Adrenal gland (tissue), 12 donors: ENCODE measurements around the gene HYAL2. TPM values are rescaled to one million over a fixed set of nuclear protein-coding genes. Genes with fewer than 3 reads are reported as not detected.

Source experiments
- DNase-seq, 7 donors: peaks; one replicate each; pipeline ENCODE4 v3.0.0-alpha.2; 2019 to 2020
- H3K27ac ChIP-seq, 5 donors: fragments of 200-600 bp; sonication (generic) in 4 of 5; 1 replicate in 3 of 5; 2 replicates in 2 of 5; pipeline versions ENCODE4 v1.5.1 to v1.8.0; 2016 to 2020; ENCODE audit warnings: mild to moderate bottlenecking in 1 of 5
- H3K27me3 ChIP-seq: fragments of 200-600 bp; 2 replicates; pipeline ENCODE4 v1.8.0; 2021
- H3K36me3 ChIP-seq, 2 donors: fragments of 200-600 bp; replicated peaks in 1 of 2; 1 replicate in 1 of 2; 2 replicates in 1 of 2; pipeline versions ENCODE4 v1.5.1 to v1.8.0; 2018 to 2022
- H3K4me1 ChIP-seq, 2 donors: fragments of 200-600 bp; replicated peaks in 1 of 2; 1 replicate in 1 of 2; 2 replicates in 1 of 2; pipeline versions ENCODE4 v1.5.1 to v1.8.0; 2018 to 2021
- H3K4me3 ChIP-seq, 4 donors: fragments of 200-600 bp; sonication (generic) in 3 of 4; one replicate each; pipeline ENCODE4 v1.5.1; 2016 to 2018
- H3K9me3 ChIP-seq, 3 donors: fragments of 200-600 bp; sonication (generic) in 1 of 3; replicated peaks in 1 of 3; 1 replicate in 2 of 3; 2 replicates in 1 of 3; pipeline versions ENCODE4 v1.5.1 to v1.8.0; 2016 to 2021
- POLR2A ChIP-seq, 2 donors: fragments of 450-650 bp; IDR thresholded peaks; one replicate each; pipeline ENCODE4 v1.6.1; 2017; ENCODE audit warnings: antibody characterized with exemption in 2 of 2, mild to moderate bottlenecking in 2 of 2, moderate library complexity in 1 of 2
- WGBS, 4 donors: extraction: QIAGEN DNeasy Blood & Tissue Kit in 2 of 4; methylation state at CpG; one replicate each; pipeline versions ENCODE4 v1.1.5 to v1.1.7; 2013 to 2017; 5-methylcytosine and 5-hydroxymethylcytosine counted together
- intact Hi-C, 2 donors: fragments of 100-400 bp; cut with DNase I; formaldehyde crosslinking; loops; one replicate each; pipeline versions ENCODE4 v1.14.1 to v1.15.0; 2022 to 2023
- polyA plus RNA-seq, 3 donors: library from polyadenylated mRNA; stranded (reverse); fragments of 200-250 nt in 2 of 3; fragments of 350-450 nt in 1 of 3; fragmentation: Illumina TruSeq in 1 of 3; extraction: RNeasy Lipid Tissue Mini Kit (QIAGEN cat#74804) in 1 of 3; gene quantifications; one replicate each; pipeline ENCODE4 v1.2.3, GENCODE V29; 2013 to 2014
- total RNA-seq, 9 donors: library from RNA; depleted of rRNA in 4 of 9; stranded (reverse); fragments of >200 nt in 4 of 9; fragments of 120-200 nt in 1 of 9; fragmentation: NEBNext Ultra II Directional in 1 of 9; extraction: Animal tissue kit (Norgen Biotek cat#: 25700) in 1 of 9; gene quantifications; one replicate each; pipeline versions ENCODE4 v1.1.0 to v1.2.4, GENCODE V29; 2013 to 2023
- TF ChIP-seq, protein P1 (sequence below), 6 experiments: fragments of 450-650 bp in 4 of 6; fragments of 200-600 bp in 2 of 6; sonication (generic) in 1 of 6; IDR thresholded peaks; 1 replicate in 5 of 6; 2 replicates in 1 of 6; pipeline versions ENCODE4 v1.5.1 to v1.8.0; 2016 to 2021; ENCODE audit warnings: antibody characterized with exemption in 6 of 6, mild to moderate bottlenecking in 2 of 6, moderate library complexity in 1 of 6
- donor health status: healthy with polysubstance abuse.
- donor health status: Bipolar disorder and iron deficiency.
- donor health status: DM: yes; HTN: yes; CAD: no.
- donor health status: DM: no; HTN: no; CAD: no.
- donor health status: DM: no; HTN: no; CAD: no.
- donor health status: DM: yes; HTN: yes; CAD: no.

HYAL2 gene
- total and polyA plus RNA-seq, 12 donors: 28.0 to 186 (median 99.8) TPM

DNA sequence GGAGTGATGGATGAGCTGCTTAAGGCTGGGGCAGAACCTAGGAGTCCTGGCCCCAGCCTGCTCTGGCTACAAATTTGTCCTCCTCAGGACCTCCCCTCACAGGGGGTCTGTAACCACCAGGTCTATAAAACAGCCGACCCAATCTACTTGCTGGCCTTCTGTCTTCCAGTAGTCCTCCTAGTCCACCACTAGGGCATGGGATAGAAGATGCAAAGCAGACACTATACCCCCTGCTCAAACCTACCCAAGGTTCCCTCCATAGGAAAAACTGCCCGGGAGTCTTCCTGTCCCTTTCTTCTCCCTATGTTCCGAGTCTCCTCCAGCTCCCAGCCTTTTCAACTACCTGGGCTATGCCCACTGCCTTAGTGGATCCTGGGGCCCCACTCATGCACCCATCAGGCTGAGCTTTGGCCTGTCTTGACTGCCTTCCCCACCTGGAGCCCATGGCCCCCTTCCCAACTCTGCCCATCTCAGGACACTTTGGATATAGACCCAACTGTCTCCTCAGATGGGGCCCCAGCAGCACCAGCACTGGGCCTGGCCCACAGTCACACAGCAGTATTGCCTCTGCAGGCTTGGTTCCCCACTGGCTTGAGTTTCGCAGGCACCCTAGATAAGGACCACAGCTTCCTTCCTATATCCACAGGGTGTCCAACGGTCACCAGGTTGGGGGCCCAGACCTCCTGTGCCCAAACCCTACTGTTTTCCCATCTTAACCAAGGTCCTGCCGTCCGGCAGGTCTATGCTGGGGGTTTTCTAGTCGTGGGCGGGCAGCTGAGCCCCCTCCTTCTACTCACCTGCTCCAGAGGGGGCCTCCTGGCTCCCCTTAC, 24.4 kb downstream of the HYAL2 start:
- intact Hi-C loops: no loop called here

DNA sequence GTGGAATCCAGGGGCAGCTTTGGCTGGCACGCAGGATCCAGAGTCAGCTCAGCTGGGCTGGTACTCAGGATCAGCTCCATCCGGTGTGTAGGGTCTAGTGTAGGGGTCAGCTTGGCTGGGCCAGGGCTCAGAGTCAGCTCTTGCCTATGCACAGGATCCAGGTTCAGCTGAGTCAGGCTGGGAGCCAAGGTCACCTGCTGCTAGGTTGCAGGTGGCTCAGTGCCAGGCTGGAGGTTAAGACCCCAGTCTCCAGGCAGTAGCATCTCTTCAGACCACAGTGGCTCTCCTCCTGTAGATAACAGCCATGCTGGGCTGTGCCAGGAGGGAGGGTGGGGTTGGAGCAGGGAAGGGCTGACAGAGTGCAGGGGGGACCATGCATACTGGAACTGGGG, 25.2 kb downstream of the HYAL2 start:
- peak in 1 of 7 donors; percentile 55 for DNase-seq
- 71 to 80% (median 79%) methylated on average over 1 to 2 of the region's 2 CpGs; no CpG with 5 or more reads in 1 of the 4 donors for WGBS, 4 donors
- H3K4me1 ChIP-seq: peaks cover 25 to 44% of the 10 kb centered on the region in 2 donors
- TF ChIP-seq, protein P1, sequence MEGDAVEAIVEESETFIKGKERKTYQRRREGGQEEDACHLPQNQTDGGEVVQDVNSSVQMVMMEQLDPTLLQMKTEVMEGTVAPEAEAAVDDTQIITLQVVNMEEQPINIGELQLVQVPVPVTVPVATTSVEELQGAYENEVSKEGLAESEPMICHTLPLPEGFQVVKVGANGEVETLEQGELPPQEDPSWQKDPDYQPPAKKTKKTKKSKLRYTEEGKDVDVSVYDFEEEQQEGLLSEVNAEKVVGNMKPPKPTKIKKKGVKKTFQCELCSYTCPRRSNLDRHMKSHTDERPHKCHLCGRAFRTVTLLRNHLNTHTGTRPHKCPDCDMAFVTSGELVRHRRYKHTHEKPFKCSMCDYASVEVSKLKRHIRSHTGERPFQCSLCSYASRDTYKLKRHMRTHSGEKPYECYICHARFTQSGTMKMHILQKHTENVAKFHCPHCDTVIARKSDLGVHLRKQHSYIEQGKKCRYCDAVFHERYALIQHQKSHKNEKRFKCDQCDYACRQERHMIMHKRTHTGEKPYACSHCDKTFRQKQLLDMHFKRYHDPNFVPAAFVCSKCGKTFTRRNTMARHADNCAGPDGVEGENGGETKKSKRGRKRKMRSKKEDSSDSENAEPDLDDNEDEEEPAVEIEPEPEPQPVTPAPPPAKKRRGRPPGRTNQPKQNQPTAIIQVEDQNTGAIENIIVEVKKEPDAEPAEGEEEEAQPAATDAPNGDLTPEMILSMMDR (IDR thresholded peaks at IDR 0.05): no peak
- no peak for TF ChIP-seq POLR2A (IDR thresholded peaks at IDR 0.05)
- intact Hi-C loops: no loop called here
- no peak overlapping the region for H3K27ac ChIP-seq
- H3K27me3 ChIP-seq: no peaks in the 10 kb centered on the region
- no peak overlapping the region for H3K4me3 ChIP-seq
- H3K9me3 ChIP-seq: no peaks in the 10 kb centered on the region
- no peaks in the 10 kb centered on the region for H3K36me3 ChIP-seq

More for the DNA sequence above, 24.4 kb downstream of the HYAL2 start:
- H3K36me3 ChIP-seq: no peaks in the 10 kb centered on the region
- H3K27ac ChIP-seq: peak overlapping the region in 4 of 5 donors; percentile 65 to 95 (median 84)
- no peaks in the 10 kb centered on the region for H3K9me3 ChIP-seq
- no peaks in the 10 kb centered on the region for H3K27me3 ChIP-seq
- peak overlapping the region in 1 of 4 donors; percentile 59 for H3K4me3 ChIP-seq
- peak in 3 of 7 donors; percentile 24 to 68 (median 40) for DNase-seq
- no peak for TF ChIP-seq POLR2A (IDR thresholded peaks at IDR 0.05)
- TF ChIP-seq, protein P1 (IDR thresholded peaks at IDR 0.05): peak in 1 of 6 experiments; percentile 23
- peaks cover 25 to 45% of the 10 kb centered on the region in 2 donors for H3K4me1 ChIP-seq
- 50 to 60% (median 54%) methylated on average over 7 to 9 of the region's 9 CpGs for WGBS, 4 donors

- H3K36me3 ChIP-seq: no peaks in the 10 kb centered on the region
- H3K27me3 ChIP-seq: no peaks in the 10 kb centered on the region
- no peak for DNase-seq
- WGBS, 4 donors: 93 to 94% (median 93%) methylated on average over 2 to 18 of the region's 18 CpGs; no CpG with 5 or more reads in 1 of the 4 donors
- no peaks in the 10 kb centered on the region for H3K9me3 ChIP-seq
- no peak overlapping the region for H3K4me3 ChIP-seq
- intact Hi-C loops: no loop called here
- TF ChIP-seq POLR2A (IDR thresholded peaks at IDR 0.05): no peak
- TF ChIP-seq, protein P1 (IDR thresholded peaks at IDR 0.05): no peak
- H3K27ac ChIP-seq: no peak overlapping the region
- H3K4me1 ChIP-seq: peaks cover 25 to 39% of the 10 kb centered on the region in 2 donors
These were observed 25.7 kb downstream of the HYAL2 start for GRCh38 chr3:50296721-50297383.
